Body of pancreas (tissue), 4 donors: ENCODE measurements around the gene PLXNB2. TPM values are rescaled to one million over a fixed set of nuclear protein-coding genes. Genes with fewer than 3 reads are reported as not detected.

Experiments used
- ATAC-seq: fragments of 150-250 bp; one replicate; pipeline ENCODE4 v1.9.1; 2016
- DNase-seq, 4 donors: peaks; one replicate each; pipeline ENCODE4 v3.0.0-alpha.2; 2019
- H3K27ac ChIP-seq, 4 donors: fragments of 200-600 bp; sonication (generic); 1 replicate in 3 of 4; 2 replicates in 1 of 4; pipeline versions ENCODE4 v1.5.1 to v1.6.1; 2016 to 2019; ENCODE audit warnings: mild to moderate bottlenecking in 1 of 4, mixed read lengths in 1 of 4, moderate library complexity in 1 of 4
- H3K27me3 ChIP-seq, 2 donors: fragments of 200-600 bp; sonication (generic); one replicate each; pipeline ENCODE4 v1.6.0; 2016; ENCODE audit warnings: mild to moderate bottlenecking in 1 of 2
- H3K36me3 ChIP-seq, 2 donors: fragments of 200-600 bp; sonication (generic); replicated peaks in 1 of 2; 2 replicates each; pipeline ENCODE4 v1.5.1; 2016; ENCODE audit warnings: low read depth in 2 of 2; ENCODE audit not compliant: insufficient read depth in 1 of 2
- H3K4me1 ChIP-seq: fragments of 200-600 bp; sonication (generic); one replicate; pipeline ENCODE4 v1.6.0; 2016
- H3K4me3 ChIP-seq, 2 donors: fragments of 200-600 bp; sonication (generic); 1 replicate in 1 of 2; 2 replicates in 1 of 2; pipeline ENCODE4 v1.5.1; 2016 to 2019
- H3K9me3 ChIP-seq, 3 donors: fragments of 200-600 bp; sonication (generic); 1 replicate in 2 of 3; 2 replicates in 1 of 3; pipeline ENCODE4 v1.5.1; 2016
- CTCF ChIP-seq, 7 experiments: fragments of 450-650 bp in 4 of 7; fragments of 200-600 bp in 3 of 7; sonication (generic) in 3 of 7; IDR thresholded peaks; one replicate each; pipeline ENCODE4 v1.5.1; 2016 to 2019; ENCODE audit warnings: antibody characterized with exemption in 7 of 7
- POLR2A ChIP-seq, 3 donors: fragments of 450-650 bp; IDR thresholded peaks; one replicate each; pipeline ENCODE4 v1.6.1; 2016; ENCODE audit warnings: antibody characterized with exemption in 3 of 3, mild to moderate bottlenecking in 2 of 3
- WGBS, 2 donors: methylation state at CpG; one replicate each; pipeline ENCODE4 v1.1.5; 2017; 5-methylcytosine and 5-hydroxymethylcytosine counted together
- intact Hi-C: fragments of 100-400 bp; cut with DNase I; formaldehyde crosslinking; loops from one replicate; pipeline ENCODE4 v1.15.1; 2023
- total RNA-seq, 2 donors: library from RNA; depleted of rRNA; stranded (reverse); fragments of >200 nt; gene quantifications; one replicate each; pipeline ENCODE4 v1.1.0, GENCODE V29; 2016

Gene PLXNB2
- total RNA-seq, 2 donors from 2014 or later: 113 to 140 TPM

DNA sequence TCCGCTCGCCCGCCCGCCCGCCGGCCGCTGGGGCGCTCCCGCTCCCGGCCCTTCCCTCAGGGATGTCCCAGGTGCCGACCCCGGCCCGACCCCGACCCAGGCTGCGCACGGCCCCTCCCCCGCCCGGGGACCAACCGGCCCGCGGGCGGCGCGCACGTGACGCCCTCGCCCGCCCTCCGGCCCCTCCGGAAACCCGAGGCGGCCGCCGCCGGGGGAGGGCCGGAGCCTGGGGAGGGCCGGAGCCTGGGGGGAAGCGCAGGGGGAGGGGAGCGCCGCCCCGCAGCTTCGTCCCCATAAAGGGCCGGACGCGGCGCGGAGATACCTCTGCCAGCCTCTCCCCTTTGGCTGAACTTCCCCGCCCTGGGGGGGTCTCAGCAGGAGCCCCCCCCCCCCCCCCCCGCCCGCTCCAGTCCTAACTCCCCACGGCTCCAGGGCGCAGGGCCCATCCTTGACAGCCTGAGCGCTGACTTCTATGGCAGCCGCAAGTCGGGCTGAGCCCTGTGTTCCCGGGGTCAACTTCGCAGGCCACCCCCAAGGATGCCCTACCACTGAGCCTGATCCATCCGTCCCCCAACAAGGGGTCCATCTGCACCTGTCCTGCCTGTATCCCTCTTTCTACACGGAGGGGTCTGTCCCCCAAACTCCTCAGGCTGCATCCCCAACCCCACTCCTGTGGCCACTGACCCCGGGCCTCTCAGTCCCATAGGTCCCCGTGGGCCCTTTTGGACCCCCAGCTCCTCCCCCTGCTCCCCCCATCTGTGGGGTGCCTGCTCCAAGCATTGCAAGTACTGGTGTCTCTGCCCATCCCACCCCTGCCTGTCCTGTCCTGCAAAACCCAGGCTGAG is 45.6 kb downstream of the PLXNB2 start, which contains the start of gene MAPK12:
TSS of gene MAPK12 (minus strand) at position 69 of the 845 bp plus-strand sequence. CDS start 174 bp downstream, outside the sequence.
- H3K27me3 ChIP-seq: peaks cover 0 to 4% of the 10 kb centered on the region in 2 donors
- H3K4me3 ChIP-seq: no peak within 1 kb of the TSS
- peaks cover 18% of the 10 kb centered on the region for H3K4me1 ChIP-seq
- ATAC-seq: peak; percentile 11
- no peak for TF ChIP-seq POLR2A (IDR thresholded peaks at IDR 0.05)
- no peak for TF ChIP-seq CTCF (IDR thresholded peaks at IDR 0.05)
- H3K9me3 ChIP-seq: no peaks in the 10 kb centered on the region
- no peaks in the 10 kb centered on the region for H3K36me3 ChIP-seq
- H3K27ac ChIP-seq: no peak within 1 kb of the TSS
- WGBS, 2 donors: 1 to 5% methylated on average over 8 to 43 of the region's 61 CpGs
- intact Hi-C loops: no loop called here
- DNase-seq: no peak

DNA sequence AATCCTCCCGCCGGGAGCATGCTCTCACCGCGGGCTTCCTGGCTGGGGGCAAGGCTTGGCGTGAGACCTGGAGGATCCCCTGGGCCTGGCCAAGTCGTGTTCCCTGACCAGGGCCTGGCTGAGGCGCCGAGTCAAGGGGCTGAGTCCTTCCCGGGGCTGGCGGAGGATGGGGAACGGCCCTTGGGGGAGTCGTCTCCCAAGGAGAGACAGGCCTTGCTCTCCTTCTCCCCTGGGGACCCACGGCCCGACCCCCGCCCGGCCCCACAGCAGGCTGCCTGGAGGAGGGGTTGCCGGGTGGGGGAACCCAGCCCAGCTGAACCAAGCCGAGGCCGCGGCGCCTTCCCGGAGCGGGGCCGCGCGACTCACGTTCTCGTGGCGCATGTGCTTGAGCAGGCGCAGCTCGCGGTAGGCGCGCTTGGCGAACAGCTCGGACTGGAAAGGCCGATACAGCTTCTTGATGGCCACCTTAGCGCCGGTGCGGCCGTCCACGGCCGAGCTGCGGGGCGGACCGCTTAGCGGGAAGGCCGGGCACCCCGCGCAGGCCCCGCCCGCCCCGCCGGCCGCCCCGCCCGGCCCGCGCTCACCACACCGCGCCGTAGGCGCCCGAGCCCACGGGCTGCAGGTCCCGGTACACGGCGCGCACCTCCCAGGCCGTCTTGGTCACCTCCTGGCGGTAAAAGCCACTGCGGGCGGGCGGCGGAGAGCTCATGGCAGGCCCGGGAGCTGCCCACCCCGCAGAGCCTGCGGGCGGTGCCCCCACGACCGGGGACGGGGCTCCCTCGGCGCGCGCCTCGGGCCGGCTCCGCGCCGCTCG is 46.4 kb downstream of the PLXNB2 start:
- intact Hi-C loops: no loop called here
- Histone ChIP-seq H3K27me3 (peaks cover 0 to 4% of the 10 kb centered on the region in 2 donors), H3K4me3 (no peak overlapping the region), H3K36me3 (no peaks in the 10 kb centered on the region), H3K4me1 (peaks cover 16% of the 10 kb centered on the region), H3K9me3 (no peaks in the 10 kb centered on the region), H3K27ac (no peak overlapping the region)
- WGBS, 2 donors: 3% methylated on average over 52 of the region's 92 CpGs; no CpG with 5 or more reads in 1 of the 2 donors
- ATAC-seq: peak; percentile 38
- peak in 2 of 4 donors; percentile 51 to 53 for DNase-seq
- TF ChIP-seq CTCF (IDR thresholded peaks at IDR 0.05) (no peak), POLR2A (IDR thresholded peaks at IDR 0.05) (no peak)

GRCh38 chr22:50260434-50260800 is 47.0 kb downstream of the PLXNB2 start:
- TF ChIP-seq CTCF (IDR thresholded peaks at IDR 0.05) (no peak), POLR2A (IDR thresholded peaks at IDR 0.05) (no peak)
- 26 to 38% methylated on average over 4 to 11 of the region's 11 CpGs for WGBS, 2 donors
- DNase-seq (no peak), ATAC-seq (no peak)
- H3K4me1 ChIP-seq: peaks cover 16% of the 10 kb centered on the region
- no peaks in the 10 kb centered on the region for H3K36me3 ChIP-seq
- H3K27ac ChIP-seq: no peak overlapping the region
- H3K4me3 ChIP-seq: no peak overlapping the region
- H3K27me3 ChIP-seq: peaks cover 0 to 4% of the 10 kb centered on the region in 2 donors
- no peaks in the 10 kb centered on the region for H3K9me3 ChIP-seq
- intact Hi-C loops: no loop called here

DNA sequence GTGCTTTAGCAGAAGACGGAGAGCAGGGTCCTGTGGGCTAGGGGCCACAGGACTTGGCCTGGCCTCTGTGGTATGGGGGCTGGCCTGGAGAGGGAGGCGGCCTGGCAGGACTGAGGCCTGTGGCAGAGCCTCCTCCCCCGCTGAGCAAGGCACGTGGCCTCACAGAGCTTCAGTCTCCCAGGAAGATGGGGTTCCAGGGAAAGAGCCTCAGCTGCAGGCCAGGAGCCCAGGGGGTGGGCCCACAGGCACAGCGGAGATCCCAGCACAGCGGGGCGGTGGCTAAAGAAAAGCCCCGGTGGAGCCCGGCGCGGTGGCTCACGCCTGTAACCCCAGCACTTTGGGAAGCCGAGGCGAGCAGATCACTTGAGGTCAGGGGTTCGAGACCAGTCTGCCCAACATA is 48.1 kb downstream of the PLXNB2 start:
- DNase-seq: no peak
- intact Hi-C loops: no loop called here
- Histone ChIP-seq H3K9me3 (no peaks in the 10 kb centered on the region), H3K27ac (no peak overlapping the region), H3K4me1 (peaks cover 16% of the 10 kb centered on the region), H3K4me3 (no peak overlapping the region), H3K27me3 (peaks cover 0 to 4% of the 10 kb centered on the region in 2 donors), H3K36me3 (no peaks in the 10 kb centered on the region)
- no peak for ATAC-seq
- 83 to 89% methylated on average over 15 of the region's 15 CpGs for WGBS, 2 donors
- TF ChIP-seq CTCF (IDR thresholded peaks at IDR 0.05) (no peak), POLR2A (IDR thresholded peaks at IDR 0.05) (no peak)
